K562 (cell line): ENCODE data around the gene GET4. TPM values are rescaled to one million over a fixed set of nuclear protein-coding genes. Genes with fewer than 3 reads are reported as not detected.

ENCODE experiments used
- ATAC-seq: fragments of 200-7000 bp; cut with Tn5 transposase; 3 replicates; pipeline ENCODE4 v1.9.1; 2020; ENCODE audit warnings: moderate library complexity
- BruUV-seq: library from RNA; stranded (reverse); fragments of 400-500 nt; replicated peaks from 2 replicates; lab custom pipeline; 2021; lab: Mats Ljungman, UMichigan
- CTCF ChIA-PET: fragments of 300-600 bp; formaldehyde crosslinking; extraction: SDS; loops from one replicate; lab custom pipeline; 2021; ENCODE audit warnings: low intra/inter-chr PET ratio; lab: Yijun Ruan, JAX
- POLR2A ChIA-PET: fragments of 300-600, 350-650 bp; sonication (Branson Sonifier 250); formaldehyde crosslinking; extraction: SDS; loops from one replicate; lab custom pipeline; 2021; ENCODE audit warnings: antibody characterized with exemption, inconsistent platforms; lab: Yijun Ruan, JAX
- DNase-seq, 4 experiments: peaks; one replicate each; pipeline versions ENCODE4 v3.0.0 to v3.0.0-alpha.2; 2011 to 2018; ENCODE audit warnings: low spot score in 3 of 4, mixed read lengths in 3 of 4; ENCODE audit errors: extremely low read depth in 1 of 4
- FAIRE-seq: peaks from 2 replicates; lab custom pipeline; 2011; peaks lifted over from hg19 to GRCh38; lab: Jason Lieb, UNC
- H2AFZ ChIP-seq: 2 replicates; pipeline ENCODE4 v1.6.0; 2011; ENCODE audit warnings: low read depth, low read length, control low read depth, inconsistent platforms
- H3K27ac ChIP-seq: fragments of 200-600 bp; 3 replicates; pipeline ENCODE4 v1.8.0; 2011; ENCODE audit warnings: low read depth, mild to moderate bottlenecking, control low read depth, inconsistent platforms, low read length, moderate library complexity, mixed read lengths; ENCODE audit errors: extremely low read depth
- H3K27me3 ChIP-seq, 2 experiments: fragments of 300-600 bp in 1 of 2; 2 replicates in 1 of 2; 3 replicates in 1 of 2; pipeline versions ENCODE4 v1.6.0 to v1.8.0; 2011; ENCODE audit warnings: inconsistent platforms in 2 of 2, low read length in 2 of 2, mild to moderate bottlenecking in 1 of 2, mixed read lengths in 1 of 2, moderate library complexity in 1 of 2; ENCODE audit not compliant: control insufficient read depth in 2 of 2, insufficient read depth in 2 of 2
- H3K36me3 ChIP-seq: fragments of 300-600 bp; 3 replicates; pipeline ENCODE4 v1.8.0; 2011; ENCODE audit warnings: mild to moderate bottlenecking, low read length, inconsistent platforms; ENCODE audit not compliant: control insufficient read depth, insufficient read depth
- H3K4me1 ChIP-seq, 2 experiments: fragments of 200-600 bp in 1 of 2; replicated peaks in 1 of 2; 2 replicates in 1 of 2; 3 replicates in 1 of 2; pipeline versions ENCODE4 v1.5.1 to v1.8.0; 2011; ENCODE audit warnings: inconsistent platforms in 2 of 2, low read length in 2 of 2, mild to moderate bottlenecking in 1 of 2, mixed read lengths in 1 of 2, moderate library complexity in 1 of 2; ENCODE audit not compliant: control insufficient read depth in 2 of 2, insufficient read depth in 2 of 2
- H3K4me2 ChIP-seq: 2 replicates; pipeline ENCODE4 v1.6.1; 2011; ENCODE audit warnings: low read length, control low read depth, inconsistent platforms, mixed read lengths; ENCODE audit not compliant: insufficient read depth
- H3K4me3 ChIP-seq: fragments of 200-600 bp; sonication (generic), shearing (Covaris generic); 2 replicates; pipeline ENCODE4 v1.5.1; 2016; ENCODE audit warnings: control low read depth, inconsistent platforms
- H3K79me2 ChIP-seq: fragments of 200-600 bp; 3 replicates; pipeline ENCODE4 v1.8.0; 2011; ENCODE audit warnings: low read length, inconsistent platforms; ENCODE audit not compliant: control insufficient read depth, insufficient read depth
- H3K9ac ChIP-seq, 2 experiments: 2 replicates each; pipeline versions ENCODE4 v1.6.0 to v1.6.1; 2011; ENCODE audit warnings: low read depth in 2 of 2, low read length in 2 of 2, control low read depth in 1 of 2, inconsistent platforms in 1 of 2, mild to moderate bottlenecking in 1 of 2, mixed read lengths in 1 of 2; ENCODE audit not compliant: insufficient read depth in 1 of 2
- H3K9me1 ChIP-seq: one replicate; pipeline ENCODE4 v1.6.0; 2011; ENCODE audit warnings: inconsistent platforms, mild to moderate bottlenecking, low read length, moderate library complexity; ENCODE audit not compliant: control insufficient read depth, insufficient read depth
- H3K9me3 ChIP-seq: replicated peaks from 2 replicates; pipeline ENCODE4 v1.5.1; 2011; ENCODE audit warnings: low read depth, low read length, inconsistent platforms; ENCODE audit not compliant: control insufficient read depth, insufficient read depth
- H4K20me1 ChIP-seq: replicated peaks from 2 replicates; pipeline ENCODE4 v1.6.1; 2011; ENCODE audit warnings: low read length, inconsistent platforms, mixed read lengths; ENCODE audit not compliant: control insufficient read depth, insufficient read depth
- EGR1 ChIP-seq: fragments of 450-650 bp; conservative IDR thresholded peaks from 2 replicates; pipeline ENCODE4 v1.6.1; 2017; ENCODE audit warnings: mild to moderate bottlenecking
- SLC30A9 ChIP-seq: fragments of 250-450 bp; sonication (Bioruptor Pico); IDR thresholded peaks from 2 replicates; pipeline ENCODE4 v1.8.0; 2022; ENCODE audit warnings: mild to moderate bottlenecking, moderate library complexity
- ZNF253 ChIP-seq: fragments of 250-450 bp; sonication (Bioruptor Pico); conservative IDR thresholded peaks from 2 replicates; pipeline ENCODE4 v1.6.1; 2021; ENCODE audit warnings: mild to moderate bottlenecking
- WGBS: fragments of 100-300 bp; shearing (Covaris generic); methylation state at CpG from one replicate; pipeline ENCODE4 v1.1.6; 2016; ENCODE audit warnings: low coverage, mixed read lengths; ENCODE audit not compliant: insufficient coverage; ENCODE audit errors: missing lambda C conversion rate; 5-methylcytosine and 5-hydroxymethylcytosine counted together
- in situ Hi-C: fragments of 300-500 bp; cut with MboI; formaldehyde crosslinking; loops from 4 replicates; pipeline ENCODE4 v1.15.0; 2018; ENCODE audit warnings: inconsistent platforms, mixed read lengths
- intact Hi-C: fragments of 100-400 bp; cut with micrococcal nuclease; formaldehyde crosslinking; loops from 2 replicates; pipeline ENCODE4 v1.14.2; 2022
- polyA plus RNA-seq, 8 experiments: library from polyadenylated mRNA; depleted of rRNA in 4 of 8; stranded (reverse) in 5 of 8; unstranded in 3 of 8; fragments of >200 nt; fragmentation: Nextera tagmentation in 2 of 8; fragmentation: Illumina TruSeq in 1 of 8; extraction: Ambion mirVana in 2 of 8; extraction: Trizol in 1 of 8; gene quantifications; 2 replicates each; pipeline versions ENCODE4 v1.2.1 to v1.2.3, GENCODE V29; 2011 to 2014; ENCODE audit warnings: inconsistent platforms in 1 of 8, missing spikeins in 1 of 8
- total RNA-seq, 7 experiments: library from RNA; depleted of rRNA in 6 of 7; stranded (reverse); fragments of >200 nt in 6 of 7; fragmentation: Illumina TruSeq in 2 of 7; extraction: Trizol in 2 of 7; gene quantifications; 2 replicates each; pipeline versions ENCODE4 v1.2.1 to v1.2.3, GENCODE V29; 2011 to 2021; ENCODE audit warnings: low replicate concordance in 1 of 7
- TF ChIP-seq, protein P1 (sequence below), 2 experiments: fragments of 450-650 bp; IDR thresholded peaks; 2 replicates each; pipeline ENCODE4 v1.6.1; 2016
- TF ChIP-seq, protein P2 (sequence below): fragments of 450-650 bp; conservative IDR thresholded peaks from 2 replicates; pipeline ENCODE4 v1.6.1; 2016; ENCODE audit warnings: missing genetic modification characterization, low read depth, mild to moderate bottlenecking, control low read depth, missing compliant biosample characterization
- TF ChIP-seq, protein P3 (sequence below): sonication (generic); formaldehyde crosslinking; IDR thresholded peaks from 2 replicates; pipeline ENCODE4 v1.8.0; 2022; ENCODE audit warnings: mild to moderate bottlenecking, low read depth, missing genetic modification reagents
- TF ChIP-seq, protein P4 (sequence below): sonication (generic); formaldehyde crosslinking; IDR thresholded peaks from 2 replicates; pipeline ENCODE4 v1.5.0; 2020; ENCODE audit warnings: missing genetic modification reagents

GET4 gene
- total and polyA plus RNA-seq, 9 of the 15 experiments (the other 6 are each of a cell fraction or from before 2014, with no cell fraction given) = 0.99 to 122 (median 40.4) TPM

DNA sequence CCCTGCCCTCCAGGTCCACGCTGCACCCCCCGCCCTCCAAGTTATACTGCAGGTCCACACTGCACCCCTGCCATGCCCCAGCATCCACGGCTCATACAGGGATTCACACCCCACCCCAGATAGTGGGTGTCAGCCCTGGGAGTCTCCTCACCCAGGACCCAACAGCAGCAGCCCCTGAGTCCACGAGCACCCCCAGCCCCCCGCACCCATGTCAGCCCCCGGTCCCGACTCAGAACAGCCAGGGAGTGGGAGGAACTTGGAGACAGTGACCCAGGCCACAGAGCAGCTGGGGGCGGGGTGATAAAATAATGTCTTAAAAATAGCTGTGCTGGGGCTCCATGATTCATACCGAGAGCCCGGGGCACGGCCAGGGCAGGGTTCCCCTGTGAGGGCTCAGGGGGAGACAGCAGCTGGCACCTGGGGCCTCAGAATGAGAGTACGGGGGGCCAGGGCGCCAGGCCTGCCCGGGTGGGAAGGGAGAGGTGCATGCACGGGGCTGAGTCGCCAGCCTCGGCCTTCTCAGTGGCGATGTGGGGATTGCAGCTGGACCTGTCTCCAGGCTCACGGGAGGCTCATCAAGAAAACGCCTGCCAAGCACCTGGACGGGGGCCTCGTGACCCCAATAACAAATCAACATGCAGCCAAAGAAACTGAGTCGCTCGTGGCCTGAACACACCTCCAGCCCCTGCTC is 48.3 kb downstream of the GET4 start:
- Histone ChIP-seq H3K36me3 (no peaks in the 10 kb centered on the region), H2AFZ (peak overlapping the region; percentile 51; the same call in 1 of the 2 replicates), H3K27me3 (peaks cover 0 to 24% of the 10 kb centered on the region in 2 experiments; a peak in 2 of 5 replicates), H3K79me2 (no peaks in the 10 kb centered on the region), H3K9me1 (no peaks in the 10 kb centered on the region), H4K20me1 (no peaks in the 10 kb centered on the region), H3K9ac (peak overlapping the region in 1 of 2 experiments; percentile 26; a peak in 1 of 4 replicates), H3K27ac (no peak overlapping the region), H3K4me3 (no peak overlapping the region), H3K9me3 (no peaks in the 10 kb centered on the region), H3K4me2 (no peak overlapping the region), H3K4me1 (peaks cover 10 to 63% of the 10 kb centered on the region in 2 experiments)
- DNase-seq (no peak), ATAC-seq (no peak), FAIRE-seq (no peak)
- CTCF ChIA-PET = no interaction called here
- 18% methylated on average over 22 of the region's 24 CpGs for WGBS
- no peak for TF ChIP-seq ZNF253 (CRISPR knock-in tag)
- TF ChIP-seq, protein P1, sequence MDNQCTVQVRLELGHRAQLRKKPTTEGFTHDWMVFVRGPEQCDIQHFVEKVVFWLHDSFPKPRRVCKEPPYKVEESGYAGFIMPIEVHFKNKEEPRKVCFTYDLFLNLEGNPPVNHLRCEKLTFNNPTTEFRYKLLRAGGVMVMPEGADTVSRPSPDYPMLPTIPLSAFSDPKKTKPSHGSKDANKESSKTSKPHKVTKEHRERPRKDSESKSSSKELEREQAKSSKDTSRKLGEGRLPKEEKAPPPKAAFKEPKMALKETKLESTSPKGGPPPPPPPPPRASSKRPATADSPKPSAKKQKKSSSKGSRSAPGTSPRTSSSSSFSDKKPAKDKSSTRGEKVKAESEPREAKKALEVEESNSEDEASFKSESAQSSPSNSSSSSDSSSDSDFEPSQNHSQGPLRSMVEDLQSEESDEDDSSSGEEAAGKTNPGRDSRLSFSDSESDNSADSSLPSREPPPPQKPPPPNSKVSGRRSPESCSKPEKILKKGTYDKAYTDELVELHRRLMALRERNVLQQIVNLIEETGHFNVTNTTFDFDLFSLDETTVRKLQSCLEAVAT (IDR thresholded peaks at IDR 0.05) = no peak
- TF ChIP-seq, protein P2, sequence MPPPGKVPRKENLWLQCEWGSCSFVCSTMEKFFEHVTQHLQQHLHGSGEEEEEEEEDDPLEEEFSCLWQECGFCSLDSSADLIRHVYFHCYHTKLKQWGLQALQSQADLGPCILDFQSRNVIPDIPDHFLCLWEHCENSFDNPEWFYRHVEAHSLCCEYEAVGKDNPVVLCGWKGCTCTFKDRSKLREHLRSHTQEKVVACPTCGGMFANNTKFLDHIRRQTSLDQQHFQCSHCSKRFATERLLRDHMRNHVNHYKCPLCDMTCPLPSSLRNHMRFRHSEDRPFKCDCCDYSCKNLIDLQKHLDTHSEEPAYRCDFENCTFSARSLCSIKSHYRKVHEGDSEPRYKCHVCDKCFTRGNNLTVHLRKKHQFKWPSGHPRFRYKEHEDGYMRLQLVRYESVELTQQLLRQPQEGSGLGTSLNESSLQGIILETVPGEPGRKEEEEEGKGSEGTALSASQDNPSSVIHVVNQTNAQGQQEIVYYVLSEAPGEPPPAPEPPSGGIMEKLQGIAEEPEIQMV (tag) = no peak
- peak; percentile 37; the same call in 1 of the 2 replicates for TF ChIP-seq EGR1
- TF ChIP-seq SLC30A9 (CRISPR knock-in tag) = no peak
- TF ChIP-seq, protein P3, sequence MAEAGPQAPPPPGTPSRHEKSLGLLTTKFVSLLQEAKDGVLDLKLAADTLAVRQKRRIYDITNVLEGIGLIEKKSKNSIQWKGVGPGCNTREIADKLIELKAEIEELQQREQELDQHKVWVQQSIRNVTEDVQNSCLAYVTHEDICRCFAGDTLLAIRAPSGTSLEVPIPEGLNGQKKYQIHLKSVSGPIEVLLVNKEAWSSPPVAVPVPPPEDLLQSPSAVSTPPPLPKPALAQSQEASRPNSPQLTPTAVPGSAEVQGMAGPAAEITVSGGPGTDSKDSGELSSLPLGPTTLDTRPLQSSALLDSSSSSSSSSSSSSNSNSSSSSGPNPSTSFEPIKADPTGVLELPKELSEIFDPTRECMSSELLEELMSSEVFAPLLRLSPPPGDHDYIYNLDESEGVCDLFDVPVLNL (CRISPR knock-in tag) = no peak
- TF ChIP-seq, protein P4, sequence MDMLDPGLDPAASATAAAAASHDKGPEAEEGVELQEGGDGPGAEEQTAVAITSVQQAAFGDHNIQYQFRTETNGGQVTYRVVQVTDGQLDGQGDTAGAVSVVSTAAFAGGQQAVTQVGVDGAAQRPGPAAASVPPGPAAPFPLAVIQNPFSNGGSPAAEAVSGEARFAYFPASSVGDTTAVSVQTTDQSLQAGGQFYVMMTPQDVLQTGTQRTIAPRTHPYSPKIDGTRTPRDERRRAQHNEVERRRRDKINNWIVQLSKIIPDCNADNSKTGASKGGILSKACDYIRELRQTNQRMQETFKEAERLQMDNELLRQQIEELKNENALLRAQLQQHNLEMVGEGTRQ (CRISPR knock-in tag) = no peak
- BruUV-seq = no TSS peak
- in situ Hi-C loops (no loop called here), intact Hi-C loops (no loop called here)
- POLR2A ChIA-PET = no interaction called here
